Measurements from ENCODE around the gene RAB27B. TPM values are rescaled to one million over a fixed set of nuclear protein-coding genes. Genes with fewer than 3 reads are reported as not detected.

The RAB27B gene
- total and polyA plus RNA-seq, 2 of the 8 experiments (the other 6 are each of a cell fraction or from before 2014, with no cell fraction given) = 0.05 to 0.60 TPM

GRCh38 chr18:54918060-54918459, 89.8 kb downstream of the RAB27B start:
- Histone ChIP-seq H2BK15ac (ENCODE audit: low read length) (no peak overlapping the region), H4K5ac (ENCODE audit: insufficient read length, low read depth, low read length) (no peak overlapping the region), H3K27me3 (replicated peaks in 1 of 4; ENCODE audit: control insufficient read depth in 3 of 4, extremely low read depth in 1 of 4, insufficient read depth in 3 of 4, low read length in 3 of 4) (no peaks in the 10 kb centered on the region)
- TF ChIP-seq BACH1 (IDR thresholded peaks at IDR 0.05; ENCODE audit: low read length) = no peak
- no peak for TF ChIP-seq TAF7 (optimal IDR thresholded peaks at IDR 0.05; ENCODE audit: borderline replicate concordance, low read depth, low read length)
- TF ChIP-seq EZH2 (IDR thresholded peaks at IDR 0.05; ENCODE audit: low read depth, low read length, severe bottlenecking) = no peak

More at GRCh38 chr18:54918060-54918459, 89.8 kb downstream of the RAB27B start:
- Histone ChIP-seq H4K20me1 (replicated peaks in 1 of 2; ENCODE audit: control insufficient read depth in 1 of 2, insufficient read depth in 2 of 2, low read length in 2 of 2) (no peaks in the 10 kb centered on the region), H2BK5ac (ENCODE audit: low read depth, low read length) (no peak overlapping the region), H3K4me1 (replicated peaks in 1 of 4; ENCODE audit: control insufficient read depth in 3 of 4, insufficient read depth in 4 of 4, low read length in 3 of 4) (no peaks in the 10 kb centered on the region), H3K23me2 (ENCODE audit: low read depth, low read length) (no peaks in the 10 kb centered on the region), H3K14ac (ENCODE audit: insufficient read length) (no peak overlapping the region), H3K18ac (ENCODE audit: extremely low read depth, low read length) (no peak overlapping the region), H2BK12ac (ENCODE audit: low read depth, low read length) (no peak overlapping the region), H2BK20ac (ENCODE audit: low read length) (no peak overlapping the region), H3K27ac (ENCODE audit: low read depth, low read length) (no peak overlapping the region), H4K8ac (ENCODE audit: extremely low read depth, insufficient read depth, low read length) (no peak overlapping the region), H3K4me2 (ENCODE audit: insufficient read depth in 1 of 2, low read depth in 2 of 2, low read length in 2 of 2) (no peak overlapping the region), H4K91ac (replicated peaks; ENCODE audit: insufficient read length, low read length) (no peak overlapping the region), H2BK120ac (replicated peaks; ENCODE audit: low read depth, low read length) (no peak overlapping the region), H3K23ac (ENCODE audit: insufficient read length) (no peak overlapping the region), H2AK5ac (ENCODE audit: low read depth, low read length) (no peak overlapping the region), H3K4me3 (ENCODE audit: extremely low read depth in 1 of 4, insufficient read depth in 2 of 4, low read depth in 3 of 4, low read length in 4 of 4) (no peak overlapping the region), H3K4ac (replicated peaks; ENCODE audit: insufficient read length, low read depth, low read length) (no peak overlapping the region), H3K56ac (replicated peaks; ENCODE audit: insufficient read length, low read depth, low read length) (no peak overlapping the region), H3K79me1 (ENCODE audit: low read depth, low read length) (no peaks in the 10 kb centered on the region), H3K9ac (replicated peaks in 1 of 4; ENCODE audit: extremely low read depth in 1 of 4, low read depth in 3 of 4, low read length in 3 of 4) (no peak overlapping the region), H3K9me3 (ENCODE audit: insufficient read depth in 2 of 2, low read depth in 1 of 2, low read length in 1 of 2) (no peaks in the 10 kb centered on the region), H2AFZ (ENCODE audit: low read length) (no peak overlapping the region), H3K79me2 (ENCODE audit: control insufficient read depth in 1 of 2, insufficient read depth in 2 of 2, low read length in 2 of 2) (no peaks in the 10 kb centered on the region), H3K36me3 (ENCODE audit: control insufficient read depth in 2 of 4, insufficient read depth in 4 of 4, low read length in 3 of 4) (no peaks in the 10 kb centered on the region)
- FAIRE-seq (no peak), DNase-seq (ENCODE audit: low read depth in 1 of 2, low spot score in 2 of 2) (no peak)
- CTCF ChIA-PET (ENCODE audit: partially characterized antibody) = interaction anchor here (0.5 to 1.5 kb wide), 3 partner anchors 19 to 183 kb away, joined by 3 to 5 read pairs (median 3); no protein-coding TSS in a partner anchor
- 92% methylated on average over 4 of the region's 4 CpGs; no CpG with 5 or more reads in 1 of the 2 experiments for WGBS, 2 experiments (ENCODE audit: extremely low coverage in 1 of 2, insufficient coverage in 1 of 2, insufficient read length in 1 of 2, insufficient replicate concordance in 2 of 2, low coverage in 1 of 2, low lambda C conversion rate in 2 of 2, missing lambda C conversion rate in 1 of 2)
- POLR2A ChIA-PET (ENCODE audit: partially characterized antibody) = no interaction called here
